Measurements from ENCODE around the gene KTN1. TPM values are rescaled to one million over a fixed set of nuclear protein-coding genes. Genes with fewer than 3 reads are reported as not detected.

The KTN1 gene
- total RNA-seq, 3 donors from 2014 or later, result 142 to 215 (median 182) TPM

- no peak for DNase-seq (ENCODE audit: low spot score in 2 of 2)
- Histone ChIP-seq H3K4me3 (no peak overlapping the region), H3K9me3 (no peaks in the 10 kb centered on the region), H3K36me3 (no peaks in the 10 kb centered on the region), H3K4me1 (no peaks in the 10 kb centered on the region), H3K27ac (no peak overlapping the region), H3K27me3 (no peaks in the 10 kb centered on the region)
- TF ChIP-seq CTCF (IDR thresholded peaks at IDR 0.05), result no peak
- TF ChIP-seq POLR2A (IDR thresholded peaks at IDR 0.05), result no peak
- no peak for TF ChIP-seq POLR2AphosphoS5 (IDR thresholded peaks at IDR 0.05)
- intact Hi-C loops (cut with DNase I; ENCODE audit: low total_unique reads), result no loop called here
Observed at GRCh38 chr14:55712491-55712890, 132.5 kb downstream of the KTN1 start.

- Histone ChIP-seq H3K9me3 (no peaks in the 10 kb centered on the region), H3K27me3 (no peaks in the 10 kb centered on the region), H3K27ac (no peak overlapping the region), H3K36me3 (no peaks in the 10 kb centered on the region), H3K4me3 (no peak overlapping the region), H3K4me1 (no peaks in the 10 kb centered on the region)
- TF ChIP-seq CTCF (IDR thresholded peaks at IDR 0.05), result no peak
- TF ChIP-seq POLR2A (IDR thresholded peaks at IDR 0.05), result no peak
- TF ChIP-seq POLR2AphosphoS5 (IDR thresholded peaks at IDR 0.05), result no peak
- DNase-seq (ENCODE audit: low spot score in 2 of 2), result no peak
- intact Hi-C loops (cut with DNase I; ENCODE audit: low total_unique reads), result no loop called here
Observed at GRCh38 chr14:55713486-55713885, 133.5 kb downstream of the KTN1 start.

- intact Hi-C loops (cut with DNase I; ENCODE audit: low total_unique reads), result no loop called here
- peak in 1 of 2 donors; percentile 82 for DNase-seq (ENCODE audit: low spot score in 2 of 2)
- no peaks in the 10 kb centered on the region for H3K9me3 ChIP-seq
- peak in 1 of 3 donors; percentile 46 for TF ChIP-seq POLR2AphosphoS5 (IDR thresholded peaks at IDR 0.05)
- no peak for TF ChIP-seq POLR2A (IDR thresholded peaks at IDR 0.05)
- no peak for TF ChIP-seq CTCF (IDR thresholded peaks at IDR 0.05)
- H3K27ac ChIP-seq, result peak overlapping the region; percentile 83 to 89
- no peaks in the 10 kb centered on the region for H3K36me3 ChIP-seq
- no peak overlapping the region for H3K4me3 ChIP-seq
- no peaks in the 10 kb centered on the region for H3K4me1 ChIP-seq
- H3K27me3 ChIP-seq, result no peaks in the 10 kb centered on the region
Observed at GRCh38 chr14:55715889-55716288, 135.9 kb downstream of the KTN1 start.

- no peak for DNase-seq (ENCODE audit: low spot score in 2 of 2)
- no peak overlapping the region for H3K27ac ChIP-seq
- H3K36me3 ChIP-seq, result no peaks in the 10 kb centered on the region
- no peak for TF ChIP-seq POLR2AphosphoS5 (IDR thresholded peaks at IDR 0.05)
- no peak for TF ChIP-seq POLR2A (IDR thresholded peaks at IDR 0.05)
- TF ChIP-seq CTCF (IDR thresholded peaks at IDR 0.05), result no peak
- no peaks in the 10 kb centered on the region for H3K9me3 ChIP-seq
- intact Hi-C loops (cut with DNase I; ENCODE audit: low total_unique reads), result no loop called here
- no peak overlapping the region for H3K4me3 ChIP-seq
- H3K4me1 ChIP-seq, result no peaks in the 10 kb centered on the region
- no peaks in the 10 kb centered on the region for H3K27me3 ChIP-seq
Observed at GRCh38 chr14:55717621-55718020, 137.6 kb downstream of the KTN1 start.

GRCh38 chr14:55718551-55718950, 138.5 kb downstream of the KTN1 start:
- H3K27me3 ChIP-seq, result no peaks in the 10 kb centered on the region
- H3K36me3 ChIP-seq, result no peaks in the 10 kb centered on the region
- TF ChIP-seq POLR2AphosphoS5 (IDR thresholded peaks at IDR 0.05) (no peak), POLR2A (IDR thresholded peaks at IDR 0.05) (no peak), CTCF (IDR thresholded peaks at IDR 0.05) (no peak)
- no peak overlapping the region for H3K4me3 ChIP-seq
- no peaks in the 10 kb centered on the region for H3K4me1 ChIP-seq
- H3K9me3 ChIP-seq, result no peaks in the 10 kb centered on the region
- intact Hi-C loops (cut with DNase I; ENCODE audit: low total_unique reads), result no loop called here
- H3K27ac ChIP-seq, result no peak overlapping the region
- DNase-seq (ENCODE audit: low spot score in 2 of 2), result no peak

Measured in breast epithelium (tissue), 4 donors.